Adrenal gland (tissue), 12 donors: ENCODE data around the gene MT1A. TPM values are rescaled to one million over a fixed set of nuclear protein-coding genes. Genes with fewer than 3 reads are reported as not detected.

ENCODE experiments used
- DNase-seq, 7 donors: peaks; one replicate each; pipeline ENCODE4 v3.0.0-alpha.2; 2019 to 2020
- H3K27ac ChIP-seq, 5 donors: fragments of 200-600 bp; sonication (generic) in 4 of 5; 1 replicate in 3 of 5; 2 replicates in 2 of 5; pipeline versions ENCODE4 v1.5.1 to v1.8.0; 2016 to 2020; ENCODE audit warnings: mild to moderate bottlenecking in 1 of 5
- H3K27me3 ChIP-seq: fragments of 200-600 bp; 2 replicates; pipeline ENCODE4 v1.8.0; 2021
- H3K36me3 ChIP-seq, 2 donors: fragments of 200-600 bp; replicated peaks in 1 of 2; 1 replicate in 1 of 2; 2 replicates in 1 of 2; pipeline versions ENCODE4 v1.5.1 to v1.8.0; 2018 to 2022
- H3K4me1 ChIP-seq, 2 donors: fragments of 200-600 bp; replicated peaks in 1 of 2; 1 replicate in 1 of 2; 2 replicates in 1 of 2; pipeline versions ENCODE4 v1.5.1 to v1.8.0; 2018 to 2021
- H3K4me3 ChIP-seq, 4 donors: fragments of 200-600 bp; sonication (generic) in 3 of 4; one replicate each; pipeline ENCODE4 v1.5.1; 2016 to 2018
- H3K9me3 ChIP-seq, 3 donors: fragments of 200-600 bp; sonication (generic) in 1 of 3; replicated peaks in 1 of 3; 1 replicate in 2 of 3; 2 replicates in 1 of 3; pipeline versions ENCODE4 v1.5.1 to v1.8.0; 2016 to 2021
- CTCF ChIP-seq, 6 experiments: fragments of 450-650 bp in 4 of 6; fragments of 200-600 bp in 2 of 6; sonication (generic) in 1 of 6; IDR thresholded peaks; 1 replicate in 5 of 6; 2 replicates in 1 of 6; pipeline versions ENCODE4 v1.5.1 to v1.8.0; 2016 to 2021; ENCODE audit warnings: antibody characterized with exemption in 6 of 6, mild to moderate bottlenecking in 2 of 6, moderate library complexity in 1 of 6
- POLR2A ChIP-seq, 2 donors: fragments of 450-650 bp; IDR thresholded peaks; one replicate each; pipeline ENCODE4 v1.6.1; 2017; ENCODE audit warnings: antibody characterized with exemption in 2 of 2, mild to moderate bottlenecking in 2 of 2, moderate library complexity in 1 of 2
- WGBS, 4 donors: extraction: QIAGEN DNeasy Blood & Tissue Kit in 2 of 4; methylation state at CpG; one replicate each; pipeline versions ENCODE4 v1.1.5 to v1.1.7; 2013 to 2017; 5-methylcytosine and 5-hydroxymethylcytosine counted together
- intact Hi-C, 2 donors: fragments of 100-400 bp; cut with DNase I; formaldehyde crosslinking; loops; one replicate each; pipeline versions ENCODE4 v1.14.1 to v1.15.0; 2022 to 2023
- polyA plus RNA-seq, 3 donors: library from polyadenylated mRNA; stranded (reverse); fragments of 200-250 nt in 2 of 3; fragments of 350-450 nt in 1 of 3; fragmentation: Illumina TruSeq in 1 of 3; extraction: RNeasy Lipid Tissue Mini Kit (QIAGEN cat#74804) in 1 of 3; gene quantifications; one replicate each; pipeline ENCODE4 v1.2.3, GENCODE V29; 2013 to 2014
- total RNA-seq, 9 donors: library from RNA; depleted of rRNA in 4 of 9; stranded (reverse); fragments of >200 nt in 4 of 9; fragments of 120-200 nt in 1 of 9; fragmentation: NEBNext Ultra II Directional in 1 of 9; extraction: Animal tissue kit (Norgen Biotek cat#: 25700) in 1 of 9; gene quantifications; one replicate each; pipeline versions ENCODE4 v1.1.0 to v1.2.4, GENCODE V29; 2013 to 2023
- donor health status: healthy with polysubstance abuse.
- donor health status: Bipolar disorder and iron deficiency.
- donor health status: DM: yes; HTN: yes; CAD: no.
- donor health status: DM: no; HTN: no; CAD: no.
- donor health status: DM: no; HTN: no; CAD: no.
- donor health status: DM: yes; HTN: yes; CAD: no.

Gene MT1A
- total and polyA plus RNA-seq, 12 donors: 6.9 to 273 (median 19.4) TPM; not detected in 1

- Histone ChIP-seq H3K4me3 (no peak overlapping the region), H3K4me1 (peaks cover 7 to 12% of the 10 kb centered on the region in 2 donors), H3K27me3 (no peaks in the 10 kb centered on the region), H3K36me3 (no peaks in the 10 kb centered on the region), H3K27ac (no peak overlapping the region), H3K9me3 (no peaks in the 10 kb centered on the region)
- WGBS, 4 donors: 51 to 59% (median 55%) methylated on average over 4 of the region's 4 CpGs
- intact Hi-C loops: no loop called here
- DNase-seq: no peak
- no peak for TF ChIP-seq CTCF (IDR thresholded peaks at IDR 0.05)
- TF ChIP-seq POLR2A (IDR thresholded peaks at IDR 0.05): no peak
Observed at GRCh38 chr16:56591377-56592060, 46.9 kb upstream of the MT1A start.

- no peak overlapping the region for H3K27ac ChIP-seq
- H3K27me3 ChIP-seq: no peaks in the 10 kb centered on the region
- H3K4me1 ChIP-seq: peaks cover 7 to 11% of the 10 kb centered on the region in 2 donors
- H3K9me3 ChIP-seq: no peaks in the 10 kb centered on the region
- intact Hi-C loops: no loop called here
- no peak overlapping the region for H3K4me3 ChIP-seq
- DNase-seq: no peak
- WGBS, 4 donors: 78 to 95% (median 91%) methylated on average over 6 of the region's 6 CpGs
- no peaks in the 10 kb centered on the region for H3K36me3 ChIP-seq
- TF ChIP-seq CTCF (IDR thresholded peaks at IDR 0.05): no peak
- TF ChIP-seq POLR2A (IDR thresholded peaks at IDR 0.05): no peak
Observed at GRCh38 chr16:56593573-56594291, 44.7 kb upstream of the MT1A start.

- intact Hi-C loops: no loop called here
- 91 to 100% (median 95%) methylated on average over 5 of the region's 5 CpGs for WGBS, 4 donors
- Histone ChIP-seq H3K4me1 (peaks cover 6 to 7% of the 10 kb centered on the region in 2 donors), H3K4me3 (no peak overlapping the region), H3K9me3 (no peaks in the 10 kb centered on the region), H3K27ac (no peak overlapping the region), H3K36me3 (no peaks in the 10 kb centered on the region), H3K27me3 (no peaks in the 10 kb centered on the region)
- no peak for TF ChIP-seq CTCF (IDR thresholded peaks at IDR 0.05)
- TF ChIP-seq POLR2A (IDR thresholded peaks at IDR 0.05): no peak
- DNase-seq: no peak
Observed at GRCh38 chr16:56594292-56594619, 44.2 kb upstream of the MT1A start.

GRCh38 chr16:56600398-56600999, 38.0 kb upstream of the MT1A start:
- peak in 6 of 7 donors; percentile 55 to 78 (median 68) for DNase-seq
- no peaks in the 10 kb centered on the region for H3K9me3 ChIP-seq
- H3K27me3 ChIP-seq: no peaks in the 10 kb centered on the region
- peaks cover 0 to 2% of the 10 kb centered on the region in 2 donors for H3K4me1 ChIP-seq
- TF ChIP-seq CTCF (IDR thresholded peaks at IDR 0.05) (peak; percentile 52 to 81 (median 74)), POLR2A (IDR thresholded peaks at IDR 0.05) (no peak)
- no peaks in the 10 kb centered on the region for H3K36me3 ChIP-seq
- intact Hi-C loops: loop anchor here (5.0 to 10.0 kb wide), 4 partner anchors 83 to 104 kb away; no protein-coding TSS in a partner anchor
- 18 to 32% (median 29%) methylated on average over 8 of the region's 8 CpGs for WGBS, 4 donors
- no peak overlapping the region for H3K4me3 ChIP-seq
- no peak overlapping the region for H3K27ac ChIP-seq
